Measurements from ENCODE around the gene GLMP.

The GLMP gene

GRCh38 chr1:156285437-156285836, 10.0 kb downstream of the GLMP start:
- no peak for DNase-seq

- no peak for DNase-seq
Measured at GRCh38 chr1:156284757-156285156, 10.7 kb downstream of the GLMP start.

- no peak for DNase-seq
Measured at GRCh38 chr1:156284112-156284511, 11.4 kb downstream of the GLMP start, which contains the start of gene TMEM79. TSS of gene TMEM79 (plus strand) at chr1:156284325. CDS start at chr1:156285227, 902 bp downstream.

- no peak for DNase-seq
Measured at GRCh38 chr1:156283521-156283920, 12.0 kb downstream of the GLMP start.

GRCh38 chr1:156282479-156283222, 12.8 kb downstream of the GLMP start, which contains the start of gene SMG5:
TSS of gene SMG5 (minus strand) at chr1:156282825. CDS start at chr1:156282680, 145 bp downstream.
- DNase-seq: peak; percentile 84

- DNase-seq: no peak
Measured at GRCh38 chr1:156281693-156282478, 13.6 kb downstream of the GLMP start.

- DNase-seq: no peak
Measured at GRCh38 chr1:156281281-156281680, 14.2 kb downstream of the GLMP start.

- no peak for DNase-seq
Measured at GRCh38 chr1:156279837-156280236, 15.6 kb downstream of the GLMP start.

- DNase-seq: no peak
Measured at GRCh38 chr1:156276966-156277381, 18.5 kb downstream of the GLMP start.

- DNase-seq: no peak
Measured at GRCh38 chr1:156276532-156276931, 18.9 kb downstream of the GLMP start.

GRCh38 chr1:156270314-156270713, 25.2 kb downstream of the GLMP start:
- no peak for DNase-seq

GRCh38 chr1:156268336-156268735, 27.1 kb downstream of the GLMP start:
- no peak for DNase-seq

GRCh38 chr1:156266051-156266450, 29.4 kb downstream of the GLMP start:
- DNase-seq: no peak

GRCh38 chr1:156263288-156263655, 32.2 kb downstream of the GLMP start:
- DNase-seq: no peak

GRCh38 chr1:156262461-156263287, 32.8 kb downstream of the GLMP start:
- DNase-seq: no peak

- DNase-seq: no peak
Measured at GRCh38 chr1:156260896-156261295, 34.6 kb downstream of the GLMP start.

GRCh38 chr1:156259805-156260204, 35.7 kb downstream of the GLMP start:
- no peak for DNase-seq

GRCh38 chr1:156258859-156259258, 36.6 kb downstream of the GLMP start:
- no peak for DNase-seq

- DNase-seq: no peak
Measured at GRCh38 chr1:156257711-156258110, 37.8 kb downstream of the GLMP start.

- DNase-seq: no peak
Measured at GRCh38 chr1:156253634-156254033, 41.8 kb downstream of the GLMP start.

- DNase-seq: no peak
Measured at GRCh38 chr1:156251527-156251926, 44.0 kb downstream of the GLMP start.

GRCh38 chr1:156249593-156249992, 45.9 kb downstream of the GLMP start:
- no peak for DNase-seq

- no peak for DNase-seq
Measured at GRCh38 chr1:156248323-156248683, 47.2 kb downstream of the GLMP start.

All from GOT3 (cell line).